AG04449 (cell line): Measurements from ENCODE around the gene MTMR8.
"Not testable (repeated sequence)": the region's sequence is repeated elsewhere in the genome, so short reads cannot be mapped to it uniquely, and the experiment has no call there.

Source experiments
- CTCF ChIA-PET: fragments of 350-600 bp; formaldehyde crosslinking; extraction: SDS; loops from one replicate; lab custom pipeline; 2021; ENCODE audit warnings: antibody characterized with exemption; lab: Yijun Ruan, JAX
- POLR2A ChIA-PET: fragments of 400-600, 350-600 bp; formaldehyde crosslinking; extraction: SDS; loops from one replicate; lab custom pipeline; 2020; ENCODE audit warnings: antibody characterized with exemption, inconsistent platforms; lab: Yijun Ruan, JAX
- DNase-seq: peaks from one replicate; pipeline ENCODE4 v3.0.0-alpha.2; 2010; ENCODE audit warnings: low read depth, low spot score
- H3K4me3 ChIP-seq: 2 replicates; pipeline ENCODE4 v1.5.1; 2011; ENCODE audit warnings: low read depth, mild to moderate bottlenecking, control low read depth, low read length
- TF ChIP-seq, protein P1 (sequence below): IDR thresholded peaks from one replicate; pipeline ENCODE4 v1.5.1; 2011; ENCODE audit warnings: mild to moderate bottlenecking, moderate library complexity, low read length, control low read depth, inconsistent platforms; ENCODE audit not compliant: insufficient read depth; ENCODE audit errors: missing control alignments

MTMR8 gene

DNA sequence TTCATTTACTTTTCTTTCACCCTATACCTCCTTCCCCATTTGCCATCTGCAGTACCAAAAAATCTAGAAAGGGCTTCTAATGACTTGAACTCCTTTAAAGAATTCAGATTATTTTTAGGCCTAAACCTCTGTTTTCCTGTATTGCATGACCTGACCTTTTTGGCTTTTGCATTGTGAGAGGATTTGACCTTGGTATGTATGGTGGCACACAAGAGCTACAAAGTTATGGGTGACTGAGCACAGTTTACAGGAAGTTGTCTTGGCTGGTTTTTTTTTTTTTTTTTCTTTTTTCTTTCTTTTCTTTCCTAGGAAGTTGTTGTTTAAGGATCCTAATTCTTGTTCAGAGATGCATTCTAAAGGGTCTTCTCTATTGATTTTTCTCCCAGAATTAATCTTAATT lies 32.0 kb upstream of the MTMR8 start:
- TF ChIP-seq, protein P1, sequence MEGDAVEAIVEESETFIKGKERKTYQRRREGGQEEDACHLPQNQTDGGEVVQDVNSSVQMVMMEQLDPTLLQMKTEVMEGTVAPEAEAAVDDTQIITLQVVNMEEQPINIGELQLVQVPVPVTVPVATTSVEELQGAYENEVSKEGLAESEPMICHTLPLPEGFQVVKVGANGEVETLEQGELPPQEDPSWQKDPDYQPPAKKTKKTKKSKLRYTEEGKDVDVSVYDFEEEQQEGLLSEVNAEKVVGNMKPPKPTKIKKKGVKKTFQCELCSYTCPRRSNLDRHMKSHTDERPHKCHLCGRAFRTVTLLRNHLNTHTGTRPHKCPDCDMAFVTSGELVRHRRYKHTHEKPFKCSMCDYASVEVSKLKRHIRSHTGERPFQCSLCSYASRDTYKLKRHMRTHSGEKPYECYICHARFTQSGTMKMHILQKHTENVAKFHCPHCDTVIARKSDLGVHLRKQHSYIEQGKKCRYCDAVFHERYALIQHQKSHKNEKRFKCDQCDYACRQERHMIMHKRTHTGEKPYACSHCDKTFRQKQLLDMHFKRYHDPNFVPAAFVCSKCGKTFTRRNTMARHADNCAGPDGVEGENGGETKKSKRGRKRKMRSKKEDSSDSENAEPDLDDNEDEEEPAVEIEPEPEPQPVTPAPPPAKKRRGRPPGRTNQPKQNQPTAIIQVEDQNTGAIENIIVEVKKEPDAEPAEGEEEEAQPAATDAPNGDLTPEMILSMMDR = no peak
- H3K4me3 ChIP-seq = no peak overlapping the region
- ChIA-PET POLR2A (no interaction called here), CTCF (no interaction called here)
- DNase-seq = no peak

- DNase-seq, H3K4me3 ChIP-seq, POLR2A ChIA-PET, CTCF ChIA-PET: not testable (repeated sequence)
Measured at GRCh38 chrX:64409730-64410129, 14.5 kb upstream of the MTMR8 start.

DNA sequence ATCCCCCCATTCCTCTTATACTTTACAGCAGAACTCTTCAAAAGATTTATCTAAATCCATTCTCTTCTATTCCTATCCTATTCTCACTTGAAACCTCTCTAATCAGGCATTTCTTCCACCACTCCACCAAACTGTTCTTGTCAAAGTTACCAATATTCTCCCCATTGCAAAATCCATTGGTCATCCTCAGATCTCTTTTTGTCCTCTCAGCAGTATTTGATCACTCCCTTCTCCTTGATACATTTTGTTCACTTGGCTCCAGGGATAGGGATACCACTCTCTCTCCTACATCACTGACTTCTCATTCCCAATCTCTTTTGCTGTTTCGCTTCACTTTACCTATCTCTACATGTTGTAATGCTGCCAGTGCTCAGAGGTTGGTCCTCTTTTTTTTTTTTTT lies 2.8 kb upstream of the MTMR8 start:
- ChIA-PET CTCF (no interaction called here), POLR2A (no interaction called here)
- H3K4me3 ChIP-seq = no peak overlapping the region
- DNase-seq = no peak
- TF ChIP-seq, protein P1 = no peak

GRCh38 chrX:64395568-64395929 lies 297 bp upstream of the MTMR8 start:
- POLR2A ChIA-PET = no interaction called here
- CTCF ChIA-PET = no interaction called here
- no peak overlapping the region for H3K4me3 ChIP-seq
- no peak for DNase-seq
- TF ChIP-seq, protein P1 = no peak

- CTCF ChIA-PET = no interaction called here
- TF ChIP-seq, protein P1 = no peak
- DNase-seq = no peak
- H3K4me3 ChIP-seq = no peak overlapping the region
- POLR2A ChIA-PET = no interaction called here
Measured at GRCh38 chrX:64394059-64394873, 986 bp downstream of the MTMR8 start.

DNA sequence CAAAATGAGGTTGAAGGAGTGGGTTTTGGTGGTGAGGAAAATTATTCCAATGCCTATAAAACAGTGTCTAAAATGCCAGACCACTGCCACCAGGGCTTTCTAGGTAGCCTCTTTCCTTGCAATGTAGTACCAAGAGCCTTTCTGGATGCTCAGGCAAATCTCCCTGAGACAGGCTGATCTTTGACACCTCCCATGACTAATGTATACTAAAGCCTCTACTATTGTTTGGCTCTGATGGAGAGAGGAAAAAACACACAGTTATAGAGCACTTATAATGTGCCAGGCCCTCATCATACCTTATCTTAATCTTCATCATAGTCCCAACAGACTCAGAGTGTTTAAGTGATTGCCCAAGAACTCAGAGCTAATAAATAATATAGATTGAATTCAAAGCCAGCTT lies 5.8 kb downstream of the MTMR8 start:
- ChIA-PET POLR2A (no interaction called here), CTCF (no interaction called here)
- H3K4me3 ChIP-seq = no peak overlapping the region
- no peak for DNase-seq
- TF ChIP-seq, protein P1 = no peak

DNA sequence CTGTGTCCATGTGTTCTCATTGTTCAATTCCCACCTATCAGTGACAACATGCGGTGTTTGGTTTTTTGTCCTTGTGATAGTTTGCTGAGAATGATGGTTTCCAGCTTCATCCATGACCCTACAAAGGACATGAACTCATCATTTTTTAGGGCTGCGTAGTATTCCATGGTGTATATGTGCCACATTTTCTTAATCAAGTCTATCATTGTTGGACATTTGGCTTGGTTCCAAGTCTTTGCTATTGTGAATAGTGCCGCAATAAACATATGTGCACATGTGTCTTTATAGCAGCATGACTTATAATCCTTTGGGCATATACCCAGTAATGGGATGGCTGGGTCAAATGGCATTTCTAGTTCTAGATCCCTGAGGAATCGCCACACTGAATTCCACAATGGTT lies 14.5 kb downstream of the MTMR8 start:
- CTCF ChIA-PET, DNase-seq, H3K4me3 ChIP-seq, POLR2A ChIA-PET: not testable (repeated sequence)
